K562 (cell line): ENCODE measurements around the gene SYT6. TPM values are rescaled to one million over a fixed set of nuclear protein-coding genes. Genes with fewer than 3 reads are reported as not detected.

Experiments used
- EZH2 ChIP-seq: IDR thresholded peaks from 2 replicates; pipeline ENCODE4 v1.6.1; 2012; ENCODE audit warnings: low read depth, mild to moderate bottlenecking, inconsistent platforms, low read length, borderline replicate concordance
- KDM1A ChIP-seq, 2 experiments: fragments of 450-650 bp; IDR thresholded peaks; 2 replicates each; pipeline ENCODE4 v1.6.1; 2016; ENCODE audit warnings: mild to moderate bottlenecking in 2 of 2
- KDM4B ChIP-seq, 2 experiments: fragments of 450-650 bp in 1 of 2; sonication (generic) in 1 of 2; IDR thresholded peaks; 2 replicates each; pipeline ENCODE4 v1.6.1; 2016 to 2017; ENCODE audit warnings: borderline replicate concordance in 2 of 2, antibody characterized with exemption in 1 of 2, low read depth in 1 of 2, mild to moderate bottlenecking in 1 of 2
- KLF10 ChIP-seq: fragments of 250-450 bp; sonication (Bioruptor Pico); IDR thresholded peaks from 2 replicates; pipeline ENCODE4 v1.6.1; 2021; ENCODE audit warnings: matching md5 sums
- NFXL1 ChIP-seq: fragments of 450-650 bp; formaldehyde crosslinking; IDR thresholded peaks from 2 replicates; pipeline ENCODE4 v1.4.0; 2021; ENCODE audit warnings: mild to moderate bottlenecking
- NUFIP1 ChIP-seq: fragments of 450-650 bp; IDR thresholded peaks from 2 replicates; pipeline ENCODE4 v1.6.1; 2018; ENCODE audit not compliant: partially characterized antibody
- RBM25 ChIP-seq: fragments of 200-400 bp; formaldehyde crosslinking; IDR thresholded peaks from 2 replicates; pipeline ENCODE4 v1.6.1; 2018; ENCODE audit warnings: low read length, low read depth, moderate library complexity; ENCODE audit not compliant: severe bottlenecking
- SAFB ChIP-seq: fragments of 200-400 bp; formaldehyde crosslinking; IDR thresholded peaks from 2 replicates; pipeline ENCODE4 v1.6.1; 2017; ENCODE audit warnings: low read depth, low read length, borderline replicate concordance
- SNRNP70 ChIP-seq: fragments of 200-400 bp; formaldehyde crosslinking; optimal IDR thresholded peaks from 2 replicates; pipeline ENCODE3; 2017; ENCODE audit warnings: low read depth, low read length
- SP1 ChIP-seq: sonication (generic); formaldehyde crosslinking; IDR thresholded peaks from 2 replicates; pipeline ENCODE4 v1.8.1; 2022; ENCODE audit warnings: mild to moderate bottlenecking, missing genetic modification reagents
- STAT5B ChIP-seq: fragments of 250-450 bp; sonication (Bioruptor Pico); IDR thresholded peaks from 2 replicates; pipeline ENCODE4 v1.8.0; 2021; ENCODE audit warnings: mild to moderate bottlenecking, inconsistent platforms
- ZNF668 ChIP-seq: fragments of 250-450 bp; sonication (Bioruptor Pico); IDR thresholded peaks from 2 replicates; pipeline ENCODE4 v1.8.0; 2022; ENCODE audit warnings: mild to moderate bottlenecking, inconsistent platforms
- polyA plus RNA-seq, 8 experiments: library from polyadenylated mRNA; depleted of rRNA in 4 of 8; stranded (reverse) in 5 of 8; unstranded in 3 of 8; fragments of >200 nt; fragmentation: Nextera tagmentation in 2 of 8; fragmentation: Illumina TruSeq in 1 of 8; extraction: Ambion mirVana in 2 of 8; extraction: Trizol in 1 of 8; gene quantifications; 2 replicates each; pipeline versions ENCODE4 v1.2.1 to v1.2.3, GENCODE V29; 2011 to 2014; ENCODE audit warnings: inconsistent platforms in 1 of 8, missing spikeins in 1 of 8
- total RNA-seq, 7 experiments: library from RNA; depleted of rRNA in 6 of 7; stranded (reverse); fragments of >200 nt in 6 of 7; fragmentation: Illumina TruSeq in 2 of 7; extraction: Trizol in 2 of 7; gene quantifications; 2 replicates each; pipeline versions ENCODE4 v1.2.1 to v1.2.3, GENCODE V29; 2011 to 2021; ENCODE audit warnings: low replicate concordance in 1 of 7
- TF ChIP-seq, protein P1 (sequence below): fragments of 250-450 bp; sonication (Bioruptor Pico); IDR thresholded peaks from 2 replicates; pipeline ENCODE4 v1.5.0; 2021; ENCODE audit warnings: mild to moderate bottlenecking, moderate library complexity
- TF ChIP-seq, protein P2 (sequence below): fragments of 450-650 bp; IDR thresholded peaks from 2 replicates; pipeline ENCODE4 v1.6.1; 2016
- TF ChIP-seq, protein P3 (sequence below): fragments of 250-450 bp; sonication (Bioruptor Pico); IDR thresholded peaks from 2 replicates; pipeline ENCODE4 v1.4.0; 2020; ENCODE audit warnings: mild to moderate bottlenecking, moderate library complexity
- TF ChIP-seq, protein P4 (sequence below): fragments of 250-450 bp; sonication (Bioruptor Pico); IDR thresholded peaks from 2 replicates; pipeline ENCODE4 v1.4.0; 2020; ENCODE audit warnings: borderline replicate concordance
- TF ChIP-seq, protein P5 (sequence below): fragments of 250-450 bp; sonication (Bioruptor Pico); IDR thresholded peaks from 2 replicates; pipeline ENCODE4 v1.8.0; 2021; ENCODE audit warnings: borderline replicate concordance, mild to moderate bottlenecking, moderate library complexity; ENCODE audit not compliant: poor library complexity, severe bottlenecking

Gene SYT6
- total and polyA plus RNA-seq, 9 of the 15 experiments (the other 6 are each of a cell fraction or from before 2014, with no cell fraction given), result 0.06 TPM; not detected in 8

DNA sequence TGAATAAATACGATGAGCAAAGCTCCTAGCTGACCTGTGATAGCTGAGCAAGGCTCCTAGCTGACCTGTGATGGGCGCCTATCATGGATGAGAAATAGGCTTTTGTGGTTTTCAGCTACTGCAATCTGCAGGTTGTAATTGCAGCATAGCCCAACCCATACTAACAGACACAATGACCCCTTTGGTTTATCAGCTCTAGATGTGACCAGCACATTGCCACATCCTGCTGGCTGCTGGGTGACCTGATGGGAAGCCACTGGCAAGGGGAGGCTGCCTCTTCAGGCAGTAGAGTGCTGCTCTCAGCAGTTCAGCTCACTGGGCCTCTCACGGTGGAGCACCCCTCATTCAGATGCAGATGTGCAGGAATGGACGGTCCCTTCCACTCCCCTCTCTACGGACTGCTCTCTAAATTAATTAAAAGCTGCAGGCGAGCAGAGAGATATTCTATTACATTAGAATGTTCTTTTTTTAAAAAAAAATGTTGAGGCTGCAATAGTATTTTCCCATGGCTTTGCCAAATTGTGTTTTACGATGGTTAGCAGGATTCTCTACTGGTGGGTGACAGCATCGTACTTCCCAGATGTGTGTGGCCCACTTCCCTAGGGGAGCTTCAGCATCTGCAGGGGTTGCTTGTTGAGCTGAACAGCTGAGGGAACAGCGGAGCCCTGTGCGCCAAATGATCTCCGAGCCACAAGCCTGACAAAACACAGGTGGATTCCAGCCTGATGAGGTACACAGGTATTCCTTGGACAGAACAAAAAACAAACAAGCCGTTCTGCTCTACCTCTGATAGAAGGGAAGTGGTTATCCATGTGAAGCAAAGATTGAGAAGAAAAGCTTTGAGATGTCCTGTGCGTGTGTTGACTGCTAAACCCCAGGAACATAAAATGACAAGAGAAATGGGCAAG lies 65.0 kb downstream of the SYT6 start (continued):
- TF ChIP-seq, protein P1, sequence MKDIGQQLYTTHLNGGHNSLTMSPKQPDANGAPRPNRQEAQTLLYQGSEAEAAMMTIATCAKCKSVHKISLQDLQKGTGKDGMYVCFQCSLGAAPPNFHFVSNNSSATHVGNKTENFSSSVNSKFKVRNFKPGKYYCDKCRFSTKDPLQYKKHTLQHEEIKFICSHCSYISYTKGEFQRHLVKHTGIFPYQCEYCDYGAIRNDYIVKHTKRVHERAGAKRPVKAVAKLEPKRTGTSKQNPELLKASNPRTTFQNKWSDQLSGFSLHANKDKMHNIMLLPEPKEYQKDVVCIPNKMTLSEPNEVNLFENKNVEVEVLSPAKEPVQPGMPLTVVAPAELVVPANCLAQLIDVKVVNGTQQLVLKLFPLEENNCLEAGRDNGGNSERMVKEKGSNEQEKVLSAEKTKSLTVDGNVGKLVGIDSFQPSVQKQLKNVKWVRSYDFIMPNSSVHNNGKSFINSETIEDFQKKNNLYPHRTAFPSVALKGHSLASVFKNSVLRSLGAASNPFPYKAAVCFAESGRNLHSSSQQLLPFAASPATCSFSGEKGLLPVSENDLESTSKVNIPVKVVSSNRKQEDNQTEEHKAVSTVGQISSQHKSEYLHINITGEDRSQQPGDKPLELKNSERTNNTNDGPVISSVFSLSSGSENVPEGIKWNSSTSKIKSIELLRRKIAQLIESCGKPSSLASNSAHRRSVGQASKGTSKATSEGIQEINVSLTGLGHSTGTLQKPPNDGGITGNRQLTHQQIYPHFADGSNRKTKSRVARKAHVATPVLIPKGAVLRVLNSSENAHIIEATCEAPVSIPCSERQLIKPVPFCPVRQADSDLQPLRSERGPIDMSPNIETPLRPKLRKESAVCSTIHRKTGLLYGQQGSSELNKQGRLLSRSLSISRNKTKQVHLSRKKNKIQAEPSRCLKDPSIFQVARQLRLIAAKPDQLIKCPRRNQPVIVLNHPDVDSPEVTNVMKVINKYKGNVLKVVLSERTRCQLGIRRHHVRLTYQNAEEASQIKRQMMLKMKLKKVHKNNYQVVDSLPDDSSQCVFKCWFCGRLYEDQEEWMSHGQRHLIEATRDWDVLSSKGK (CRISPR knock-in tag), result no peak
- no peak for TF ChIP-seq ZNF668
- TF ChIP-seq NFXL1 (CRISPR knock-in tag), result no peak
- TF ChIP-seq KDM1A (IDR thresholded peaks at IDR 0.05), result peak in 1 of 2 experiments; percentile 42; a peak in 1 of 4 replicates
- no peak for TF ChIP-seq SP1 (CRISPR knock-in tag)
- no peak for TF ChIP-seq EZH2
- TF ChIP-seq, protein P2, sequence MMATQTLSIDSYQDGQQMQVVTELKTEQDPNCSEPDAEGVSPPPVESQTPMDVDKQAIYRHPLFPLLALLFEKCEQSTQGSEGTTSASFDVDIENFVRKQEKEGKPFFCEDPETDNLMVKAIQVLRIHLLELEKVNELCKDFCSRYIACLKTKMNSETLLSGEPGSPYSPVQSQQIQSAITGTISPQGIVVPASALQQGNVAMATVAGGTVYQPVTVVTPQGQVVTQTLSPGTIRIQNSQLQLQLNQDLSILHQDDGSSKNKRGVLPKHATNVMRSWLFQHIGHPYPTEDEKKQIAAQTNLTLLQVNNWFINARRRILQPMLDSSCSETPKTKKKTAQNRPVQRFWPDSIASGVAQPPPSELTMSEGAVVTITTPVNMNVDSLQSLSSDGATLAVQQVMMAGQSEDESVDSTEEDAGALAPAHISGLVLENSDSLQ, result no peak
- no peak for TF ChIP-seq STAT5B (CRISPR knock-in tag)
- TF ChIP-seq, protein P3, sequence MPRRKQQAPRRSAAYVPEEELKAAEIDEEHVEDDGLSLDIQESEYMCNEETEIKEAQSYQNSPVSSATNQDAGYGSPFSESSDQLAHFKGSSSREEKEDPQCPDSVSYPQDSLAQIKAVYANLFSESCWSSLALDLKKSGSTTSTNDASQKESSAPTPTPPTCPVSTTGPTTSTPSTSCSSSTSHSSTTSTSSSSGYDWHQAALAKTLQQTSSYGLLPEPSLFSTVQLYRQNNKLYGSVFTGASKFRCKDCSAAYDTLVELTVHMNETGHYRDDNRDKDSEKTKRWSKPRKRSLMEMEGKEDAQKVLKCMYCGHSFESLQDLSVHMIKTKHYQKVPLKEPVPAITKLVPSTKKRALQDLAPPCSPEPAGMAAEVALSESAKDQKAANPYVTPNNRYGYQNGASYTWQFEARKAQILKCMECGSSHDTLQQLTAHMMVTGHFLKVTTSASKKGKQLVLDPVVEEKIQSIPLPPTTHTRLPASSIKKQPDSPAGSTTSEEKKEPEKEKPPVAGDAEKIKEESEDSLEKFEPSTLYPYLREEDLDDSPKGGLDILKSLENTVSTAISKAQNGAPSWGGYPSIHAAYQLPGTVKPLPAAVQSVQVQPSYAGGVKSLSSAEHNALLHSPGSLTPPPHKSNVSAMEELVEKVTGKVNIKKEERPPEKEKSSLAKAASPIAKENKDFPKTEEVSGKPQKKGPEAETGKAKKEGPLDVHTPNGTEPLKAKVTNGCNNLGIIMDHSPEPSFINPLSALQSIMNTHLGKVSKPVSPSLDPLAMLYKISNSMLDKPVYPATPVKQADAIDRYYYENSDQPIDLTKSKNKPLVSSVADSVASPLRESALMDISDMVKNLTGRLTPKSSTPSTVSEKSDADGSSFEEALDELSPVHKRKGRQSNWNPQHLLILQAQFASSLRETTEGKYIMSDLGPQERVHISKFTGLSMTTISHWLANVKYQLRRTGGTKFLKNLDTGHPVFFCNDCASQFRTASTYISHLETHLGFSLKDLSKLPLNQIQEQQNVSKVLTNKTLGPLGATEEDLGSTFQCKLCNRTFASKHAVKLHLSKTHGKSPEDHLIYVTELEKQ (CRISPR knock-in tag), result no peak
- TF ChIP-seq NUFIP1, result no peak
- no peak for TF ChIP-seq RBM25
- TF ChIP-seq KLF10 (CRISPR knock-in tag), result no peak
- TF ChIP-seq, protein P4, sequence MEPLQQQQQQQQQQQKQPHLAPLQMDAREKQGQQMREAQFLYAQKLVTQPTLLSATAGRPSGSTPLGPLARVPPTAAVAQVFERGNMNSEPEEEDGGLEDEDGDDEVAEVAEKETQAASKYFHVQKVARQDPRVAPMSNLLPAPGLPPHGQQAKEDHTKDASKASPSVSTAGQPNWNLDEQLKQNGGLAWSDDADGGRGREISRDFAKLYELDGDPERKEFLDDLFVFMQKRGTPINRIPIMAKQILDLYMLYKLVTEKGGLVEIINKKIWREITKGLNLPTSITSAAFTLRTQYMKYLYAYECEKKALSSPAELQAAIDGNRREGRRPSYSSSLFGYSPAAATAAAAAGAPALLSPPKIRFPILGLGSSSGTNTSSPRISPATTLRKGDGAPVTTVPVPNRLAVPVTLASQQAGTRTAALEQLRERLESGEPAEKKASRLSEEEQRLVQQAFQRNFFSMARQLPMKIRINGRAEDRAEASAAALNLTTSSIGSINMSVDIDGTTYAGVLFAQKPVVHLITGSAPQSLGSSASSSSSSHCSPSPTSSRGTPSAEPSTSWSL (CRISPR knock-in tag), result no peak
- no peak for TF ChIP-seq KDM4B (IDR thresholded peaks at IDR 0.05; ENCODE audit: borderline replicate concordance in 2 of 2, low read depth in 1 of 2)
- no peak for TF ChIP-seq SAFB
- TF ChIP-seq, protein P5, sequence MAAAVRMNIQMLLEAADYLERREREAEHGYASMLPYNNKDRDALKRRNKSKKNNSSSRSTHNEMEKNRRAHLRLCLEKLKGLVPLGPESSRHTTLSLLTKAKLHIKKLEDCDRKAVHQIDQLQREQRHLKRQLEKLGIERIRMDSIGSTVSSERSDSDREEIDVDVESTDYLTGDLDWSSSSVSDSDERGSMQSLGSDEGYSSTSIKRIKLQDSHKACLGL, result no peak
- no peak for TF ChIP-seq SNRNP70
